HG03432 (cell line): ENCODE results near the gene FOXK1.
"Not testable (repeated sequence)": the region's sequence is repeated elsewhere in the genome, so short reads cannot be mapped to it uniquely, and the experiment has no call there.

Source experiments
- ATAC-seq: cut with Tn5 transposase; IDR thresholded peaks from one replicate; pipeline ENCODE4 v1.9.1; 2021; ENCODE audit warnings: mild to moderate bottlenecking, moderate library complexity; ENCODE audit not compliant: unreplicated experiment

Gene FOXK1

DNA sequence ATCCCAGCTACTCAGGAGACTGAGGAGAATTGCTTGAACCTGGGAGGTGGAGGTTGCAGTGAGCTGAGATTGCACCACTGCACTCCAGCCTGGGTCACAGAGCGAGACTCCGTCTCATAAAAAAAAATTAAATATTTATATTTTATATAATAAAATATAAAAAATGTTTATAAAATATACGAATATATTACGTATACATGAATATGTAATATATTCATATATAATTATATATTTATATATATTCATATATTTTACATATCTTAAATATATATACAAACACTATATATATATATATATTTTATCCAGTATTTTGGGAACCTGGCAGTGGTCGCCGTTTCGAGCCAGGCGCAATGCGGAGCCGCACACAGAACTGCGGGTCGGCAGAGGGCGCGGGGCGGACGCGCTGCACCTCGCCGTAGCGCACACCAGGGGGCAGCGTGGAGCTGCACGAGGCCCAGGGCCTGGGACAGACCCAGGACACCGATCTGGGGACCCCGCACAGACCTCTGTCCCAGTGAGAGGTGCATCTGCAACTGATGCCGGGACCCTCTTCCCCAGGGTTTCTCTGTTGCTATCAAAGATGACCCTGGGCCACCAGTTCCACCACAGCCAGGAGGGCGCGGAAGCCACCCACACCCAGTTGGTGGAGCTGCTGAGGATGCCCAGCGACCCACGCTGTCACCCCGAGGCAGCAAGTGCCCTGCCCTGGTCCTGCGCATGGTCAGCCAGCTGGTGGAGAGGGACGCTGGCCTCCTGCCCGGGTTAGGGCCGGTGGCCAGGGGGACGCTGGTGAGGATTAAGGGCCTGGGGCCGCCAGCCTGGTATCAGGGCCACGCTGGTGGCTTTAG is 116.0 kb downstream of the FOXK1 start:
- ATAC-seq, result peak; percentile 84

DNA sequence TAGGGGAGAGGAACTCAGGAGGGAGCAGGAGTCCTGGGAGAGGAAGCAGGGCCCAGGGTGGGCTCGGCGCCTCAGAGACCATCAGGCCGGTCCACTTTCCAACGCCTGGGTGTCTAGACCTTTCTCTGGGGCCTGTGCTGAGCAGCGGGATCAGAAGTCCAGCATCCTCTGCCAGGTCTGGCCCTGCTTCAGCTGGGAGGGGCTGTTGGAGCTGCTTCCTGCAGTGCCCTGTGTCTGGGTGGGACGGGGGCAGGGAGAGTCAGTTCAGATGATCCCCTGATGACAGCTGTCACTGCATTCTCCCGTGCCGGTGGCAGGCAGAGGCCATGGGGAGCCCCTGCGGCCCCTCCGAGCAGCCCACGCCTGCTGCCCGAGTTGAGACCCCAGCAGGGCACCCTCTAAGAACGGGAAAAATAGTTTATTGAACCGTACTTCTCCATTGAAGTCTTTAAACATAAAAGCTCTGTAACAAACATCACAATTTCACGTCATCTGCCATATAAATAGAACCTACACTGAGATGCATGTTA is 116.7 kb downstream of the FOXK1 start:
- ATAC-seq, result no peak

DNA sequence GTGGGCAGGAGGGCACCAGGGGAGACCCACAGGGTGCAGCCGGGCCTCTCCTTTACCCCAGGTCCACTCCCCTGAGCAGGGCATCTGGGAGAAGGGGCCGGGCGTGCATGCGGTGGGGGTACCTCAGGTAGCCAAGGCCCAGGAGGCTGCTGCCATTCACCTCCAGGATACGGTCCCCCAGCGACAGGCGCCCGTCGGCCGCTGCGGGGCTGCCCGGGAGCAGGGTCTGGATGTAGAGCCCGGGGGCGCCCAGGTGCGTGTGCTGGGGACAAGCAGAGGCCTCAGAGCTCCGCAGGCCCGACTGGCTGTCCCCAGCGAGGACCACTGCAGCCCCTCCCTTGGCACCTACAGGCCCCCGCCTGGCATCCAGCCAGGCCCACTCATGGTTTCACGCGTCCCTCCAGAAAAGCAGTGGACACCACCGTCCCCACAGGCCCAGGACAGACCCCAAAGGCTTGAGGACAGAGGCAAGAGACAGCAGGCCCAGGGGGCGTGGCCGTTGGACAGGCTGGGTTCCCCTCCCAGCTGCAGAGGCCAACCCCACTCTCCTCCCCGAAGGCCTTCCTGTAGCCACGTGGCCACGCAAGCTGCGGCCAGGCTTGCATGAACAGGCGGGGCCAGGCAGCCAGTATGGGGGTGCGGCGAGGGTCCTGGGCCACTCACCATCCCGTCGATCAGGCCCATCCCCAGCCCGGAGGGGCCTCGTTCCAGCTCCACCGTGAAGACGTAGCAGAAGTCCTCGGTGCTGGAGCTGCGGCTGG is 117.6 kb downstream of the FOXK1 start:
- no peak for ATAC-seq

- no peak for ATAC-seq
Measured at GRCh38 chr7:4800487-4800886, 118.4 kb downstream of the FOXK1 start.

GRCh38 chr7:4800926-4801838 is 119.1 kb downstream of the FOXK1 start:
- ATAC-seq, result no peak

DNA sequence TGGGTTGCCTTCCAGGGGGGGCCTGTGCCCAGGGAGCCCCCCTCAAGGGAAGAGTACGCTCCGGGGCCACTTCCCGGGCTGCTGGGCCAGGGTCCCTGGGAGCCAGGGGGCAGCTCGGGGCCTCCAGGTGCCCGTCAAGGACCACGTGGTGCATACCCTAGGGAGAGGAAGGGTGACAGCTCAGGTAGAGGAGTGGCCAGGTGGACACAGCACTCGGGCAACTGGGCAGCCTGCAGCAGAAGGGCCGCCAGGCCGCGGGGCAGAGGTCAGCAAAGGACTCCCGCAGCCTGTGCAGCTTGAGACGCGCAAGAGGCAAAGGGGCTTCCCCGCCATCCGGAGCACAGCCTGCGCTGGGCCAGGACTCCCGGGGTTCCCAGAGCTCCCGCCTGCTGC is 119.7 kb downstream of the FOXK1 start:
- ATAC-seq, result no peak

DNA sequence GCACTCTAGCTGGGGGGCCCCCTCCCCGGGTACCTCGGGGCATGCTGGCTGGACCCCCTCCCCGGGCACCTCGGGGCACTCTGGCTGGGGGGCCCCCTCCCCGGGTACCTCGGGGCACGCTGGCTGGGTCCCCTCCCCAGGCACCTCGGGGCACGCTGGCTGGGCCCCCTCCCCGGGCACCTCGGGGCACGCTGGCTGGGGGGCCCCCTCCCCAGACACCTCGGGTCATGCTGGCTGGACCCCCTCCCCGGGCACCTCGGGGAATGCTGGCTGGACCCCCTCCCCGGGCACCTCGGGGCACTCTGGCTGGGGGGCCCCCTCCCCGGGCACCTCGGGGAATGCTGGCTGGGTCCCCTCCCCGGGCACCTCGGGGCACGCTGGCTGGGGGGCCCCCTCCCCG is 120.5 kb downstream of the FOXK1 start:
- ATAC-seq, result not testable (repeated sequence)

GRCh38 chr7:4803397-4804241 is 121.5 kb downstream of the FOXK1 start:
- no peak for ATAC-seq

GRCh38 chr7:4805110-4805983 is 123.3 kb downstream of the FOXK1 start:
- ATAC-seq, result no peak

DNA sequence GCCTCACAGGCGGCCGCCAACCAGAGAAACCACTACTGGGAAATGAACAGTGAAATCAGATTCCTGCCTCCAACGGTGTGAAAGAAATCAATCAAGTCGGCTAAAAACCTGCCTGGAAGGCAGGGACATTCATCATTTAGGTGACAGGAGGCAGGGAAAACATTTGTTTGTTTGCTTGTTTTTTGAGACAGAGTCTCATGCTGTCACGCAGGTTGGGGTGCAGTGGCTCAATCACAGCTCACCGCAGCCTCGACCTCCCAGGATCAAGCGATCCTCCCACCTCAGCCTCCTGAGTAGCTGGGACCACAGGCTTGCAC is 123.8 kb downstream of the FOXK1 start:
- ATAC-seq, result no peak

DNA sequence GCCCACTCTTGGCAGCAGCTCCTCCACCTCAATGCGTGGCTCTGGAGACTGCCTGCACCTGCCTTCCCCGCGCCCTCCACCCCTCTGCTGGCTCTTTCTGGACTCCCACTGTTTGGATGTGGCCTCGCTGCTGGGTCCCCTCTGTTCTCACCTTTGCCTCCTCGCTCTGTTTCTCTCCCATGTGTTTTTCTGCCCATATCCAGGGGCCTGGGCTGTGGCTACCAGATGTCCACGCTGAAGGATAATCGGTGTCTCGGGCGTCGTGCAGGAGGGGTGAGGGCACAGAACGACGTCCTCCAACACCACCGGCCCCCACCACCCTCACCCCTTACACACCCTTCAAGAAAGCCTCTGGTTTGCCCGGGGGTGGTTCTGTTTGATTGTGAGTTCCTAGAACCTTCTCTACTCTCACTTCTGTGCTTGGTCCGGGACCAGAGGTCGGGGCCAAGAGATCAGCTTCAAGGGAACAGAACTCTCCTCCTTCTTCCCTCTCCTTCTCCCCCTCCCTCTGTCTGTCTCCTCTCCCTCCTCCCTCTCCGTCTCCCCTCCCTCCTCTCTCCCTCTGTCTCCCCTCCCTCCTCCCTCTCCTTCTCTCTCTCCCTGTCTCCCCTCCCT is 125.0 kb downstream of the FOXK1 start:
- no peak for ATAC-seq

- ATAC-seq, result no peak
Measured at GRCh38 chr7:4807598-4808016, 125.5 kb downstream of the FOXK1 start.

GRCh38 chr7:4808026-4808425 is 125.9 kb downstream of the FOXK1 start:
- no peak for ATAC-seq

- ATAC-seq, result no peak
Measured at GRCh38 chr7:4808565-4808964, 126.5 kb downstream of the FOXK1 start.

- no peak for ATAC-seq
Measured at GRCh38 chr7:4809091-4809591, 127.0 kb downstream of the FOXK1 start.

DNA sequence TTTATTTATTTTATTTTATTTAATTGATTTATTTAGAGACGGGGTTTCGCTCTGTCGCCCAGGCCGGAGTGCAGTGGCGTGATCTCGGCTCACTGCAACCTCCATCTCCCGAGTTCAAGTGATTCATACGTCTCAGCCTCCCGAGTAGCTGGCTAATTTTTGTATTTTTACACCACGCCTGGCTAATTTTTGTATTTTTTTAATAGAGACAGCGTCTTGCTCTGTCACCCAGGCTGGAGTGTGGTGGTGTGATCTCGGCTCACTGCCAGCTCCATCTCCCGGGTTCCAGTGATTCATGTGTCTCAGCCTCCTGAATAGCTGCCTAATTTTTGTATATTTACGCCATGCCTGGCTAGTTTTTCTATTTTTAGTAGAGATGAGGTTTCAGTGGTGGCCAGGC is 127.6 kb downstream of the FOXK1 start:
- no peak for ATAC-seq

DNA sequence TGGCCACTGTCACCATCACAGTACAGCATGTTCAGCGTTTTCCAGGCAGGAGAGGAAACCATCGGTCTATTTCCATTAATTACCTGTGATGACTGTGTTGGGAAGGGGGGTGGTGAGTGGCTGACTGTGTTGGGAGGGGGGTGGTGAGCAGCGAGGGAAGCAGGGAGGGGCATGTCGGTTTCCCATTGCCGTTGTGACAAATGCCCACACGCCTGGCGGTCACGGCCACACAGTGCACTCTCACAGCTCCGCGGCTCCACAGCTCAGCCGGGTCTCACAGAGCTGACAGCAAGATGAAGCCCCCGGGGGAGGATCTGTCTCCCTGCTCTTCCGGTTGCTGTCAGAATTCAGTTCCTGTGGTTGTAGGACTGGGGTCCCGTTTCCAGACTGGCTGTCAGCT is 132.3 kb downstream of the FOXK1 start:
- ATAC-seq, result no peak

GRCh38 chr7:4815121-4815520 is 133.0 kb downstream of the FOXK1 start:
- ATAC-seq, result no peak
